ENCODE measurements around the gene INPPL1. TPM values are rescaled to one million over a fixed set of nuclear protein-coding genes. Genes with fewer than 3 reads are reported as not detected.
"Not testable (repeated sequence)": the region's sequence is repeated elsewhere in the genome, so short reads cannot be mapped to it uniquely, and the experiment has no call there.

Gene INPPL1
- total RNA-seq, 2 donors from 2014 or later, result 85.0 to 142 TPM

GRCh38 chr11:72191961-72192381, 32.6 kb upstream of the INPPL1 start, which contains the start of gene FOLR1:
FOLR1 (plus strand) TSS chr11:72192140; CDS start chr11:72192174, 34 bp downstream.
- Histone ChIP-seq H3K4me1 (replicated peaks) (no peaks in the 10 kb centered on the region), H3K4me3 (no peak within 1 kb of the TSS), H3K9me3 (no peaks in the 10 kb centered on the region), H3K36me3 (no peaks in the 10 kb centered on the region), H3K27me3 (replicated peaks; ENCODE audit: insufficient read depth) (no peaks in the 10 kb centered on the region), H3K27ac (no peak within 1 kb of the TSS)
- 81% methylated on average over 5 of the region's 5 CpGs for WGBS
- no peak for DNase-seq (ENCODE audit: low spot score)
- TF ChIP-seq POLR2A (IDR thresholded peaks at IDR 0.05) (no peak), CTCF (IDR thresholded peaks at IDR 0.05) (no peak), POLR2AphosphoS5 (IDR thresholded peaks at IDR 0.05) (no peak)
- intact Hi-C loops (cut with DNase I), result no loop called here

GRCh38 chr11:72195518-72196270, 28.9 kb upstream of the INPPL1 start:
- H3K27ac ChIP-seq, result no peak overlapping the region
- no peaks in the 10 kb centered on the region for H3K36me3 ChIP-seq
- H3K9me3 ChIP-seq, result no peaks in the 10 kb centered on the region
- TF ChIP-seq POLR2AphosphoS5 (IDR thresholded peaks at IDR 0.05), result no peak
- no peak for TF ChIP-seq POLR2A (IDR thresholded peaks at IDR 0.05)
- TF ChIP-seq CTCF (IDR thresholded peaks at IDR 0.05), result no peak
- 80% methylated on average over 12 of the region's 12 CpGs for WGBS
- no peaks in the 10 kb centered on the region for H3K4me1 ChIP-seq (replicated peaks)
- no peak for DNase-seq (ENCODE audit: low spot score)
- H3K4me3 ChIP-seq, result no peak overlapping the region
- intact Hi-C loops (cut with DNase I), result no loop called here
- H3K27me3 ChIP-seq (replicated peaks; ENCODE audit: insufficient read depth), result no peaks in the 10 kb centered on the region

GRCh38 chr11:72201445-72201844, 23.1 kb upstream of the INPPL1 start:
- H3K27me3 ChIP-seq (replicated peaks; ENCODE audit: insufficient read depth); DNase-seq (ENCODE audit: low spot score); H3K27ac ChIP-seq; H3K4me3 ChIP-seq; H3K4me1 ChIP-seq (replicated peaks); H3K36me3 ChIP-seq; intact Hi-C loops (cut with DNase I); H3K9me3 ChIP-seq: not testable (repeated sequence)
- 92% methylated on average over 43 of the region's 43 CpGs for WGBS

GRCh38 chr11:72202571-72202970, 22.0 kb upstream of the INPPL1 start:
- Histone ChIP-seq H3K4me1 (replicated peaks) (no peaks in the 10 kb centered on the region), H3K4me3 (no peak overlapping the region), H3K27me3 (replicated peaks; ENCODE audit: insufficient read depth) (no peaks in the 10 kb centered on the region), H3K9me3 (no peaks in the 10 kb centered on the region), H3K27ac (no peak overlapping the region), H3K36me3 (no peaks in the 10 kb centered on the region)
- intact Hi-C loops (cut with DNase I), result no loop called here
- DNase-seq (ENCODE audit: low spot score), result no peak
- WGBS, result 94% methylated on average over 6 of the region's 6 CpGs
- no peak for TF ChIP-seq CTCF (IDR thresholded peaks at IDR 0.05)
- no peak for TF ChIP-seq POLR2A (IDR thresholded peaks at IDR 0.05)
- TF ChIP-seq POLR2AphosphoS5 (IDR thresholded peaks at IDR 0.05), result no peak

GRCh38 chr11:72203163-72203562, 21.4 kb upstream of the INPPL1 start:
- TF ChIP-seq POLR2A (IDR thresholded peaks at IDR 0.05), result no peak
- TF ChIP-seq CTCF (IDR thresholded peaks at IDR 0.05), result no peak
- no peak for TF ChIP-seq POLR2AphosphoS5 (IDR thresholded peaks at IDR 0.05)
- intact Hi-C loops (cut with DNase I), result no loop called here
- H3K9me3 ChIP-seq, result no peaks in the 10 kb centered on the region
- H3K36me3 ChIP-seq, result no peaks in the 10 kb centered on the region
- no peak overlapping the region for H3K4me3 ChIP-seq
- no peaks in the 10 kb centered on the region for H3K27me3 ChIP-seq (replicated peaks; ENCODE audit: insufficient read depth)
- no peak for DNase-seq (ENCODE audit: low spot score)
- H3K4me1 ChIP-seq (replicated peaks), result no peaks in the 10 kb centered on the region
- 58% methylated on average over 2 of the region's 2 CpGs for WGBS
- H3K27ac ChIP-seq, result no peak overlapping the region

Data from prostate gland (tissue), 2 donors.